Tibial artery (tissue), 4 donors: ENCODE results near the gene LAMA5.

Experiments
- DNase-seq, 2 donors: peaks; one replicate each; pipeline ENCODE4 v3.0.0-alpha.2; 2019
- H3K27ac ChIP-seq, 2 donors: fragments of 200-600 bp; sonication (generic) in 1 of 2; 1 replicate in 1 of 2; 2 replicates in 1 of 2; pipeline ENCODE4 v1.5.1; 2018 to 2019; ENCODE audit warnings: mild to moderate bottlenecking in 1 of 2
- H3K27me3 ChIP-seq, 2 donors: fragments of 200-600 bp; sonication (generic) in 1 of 2; one replicate each; pipeline versions ENCODE4 v1.5.1 to v1.6.0; 2016 to 2019
- H3K36me3 ChIP-seq, 3 donors: fragments of 200-600 bp; sonication (generic) in 2 of 3; one replicate each; pipeline ENCODE4 v1.5.1; 2016 to 2019; ENCODE audit warnings: mild to moderate bottlenecking in 2 of 3
- H3K4me1 ChIP-seq, 4 donors: fragments of 200-600 bp; sonication (generic) in 2 of 4; 1 replicate in 3 of 4; 2 replicates in 1 of 4; pipeline ENCODE4 v1.5.1; 2016 to 2019
- H3K4me3 ChIP-seq, 2 donors: fragments of 200-600 bp; sonication (generic) in 1 of 2; 1 replicate in 1 of 2; 2 replicates in 1 of 2; pipeline ENCODE4 v1.5.1; 2018 to 2019; ENCODE audit warnings: mild to moderate bottlenecking in 2 of 2
- H3K9me3 ChIP-seq, 3 donors: fragments of 200-600 bp; sonication (generic) in 1 of 3; one replicate each; pipeline ENCODE4 v1.5.1; 2016 to 2019
- CTCF ChIP-seq, 2 experiments: fragments of 200-600 bp in 1 of 2; fragments of 450-650 bp in 1 of 2; IDR thresholded peaks; one replicate each; pipeline ENCODE4 v1.5.1; 2017 to 2019; ENCODE audit warnings: antibody characterized with exemption in 2 of 2, mild to moderate bottlenecking in 1 of 2, moderate library complexity in 1 of 2
- intact Hi-C: fragments of 100-400 bp; cut with DNase I; formaldehyde crosslinking; loops from one replicate; pipeline ENCODE4 v1.15.0; 2023; ENCODE audit warnings: low total_unique reads

Gene LAMA5

GRCh38 chr20:62342910-62343309, 24.2 kb downstream of the LAMA5 start:
- no peak for DNase-seq
- H3K36me3 ChIP-seq = peaks cover 69 to 87% (median 80%) of the 10 kb centered on the region in 3 donors
- no peaks in the 10 kb centered on the region for H3K9me3 ChIP-seq
- peak overlapping the region in 1 of 2 donors; percentile 16 for H3K27ac ChIP-seq
- intact Hi-C loops = no loop called here
- no peaks in the 10 kb centered on the region for H3K4me1 ChIP-seq
- H3K27me3 ChIP-seq = no peaks in the 10 kb centered on the region
- no peak overlapping the region for H3K4me3 ChIP-seq
- TF ChIP-seq CTCF (IDR thresholded peaks at IDR 0.05) = no peak

- no peak for DNase-seq
- Histone ChIP-seq H3K4me1 (no peaks in the 10 kb centered on the region), H3K36me3 (peaks cover 73 to 88% (median 80%) of the 10 kb centered on the region in 3 donors), H3K27ac (no peak overlapping the region), H3K4me3 (no peak overlapping the region), H3K9me3 (no peaks in the 10 kb centered on the region), H3K27me3 (no peaks in the 10 kb centered on the region)
- no peak for TF ChIP-seq CTCF (IDR thresholded peaks at IDR 0.05)
- intact Hi-C loops = no loop called here
These were observed 27.5 kb downstream of the LAMA5 start for GRCh38 chr20:62339647-62340062.

GRCh38 chr20:62338294-62338620, 28.9 kb downstream of the LAMA5 start:
- H3K9me3 ChIP-seq = no peaks in the 10 kb centered on the region
- H3K4me1 ChIP-seq = no peaks in the 10 kb centered on the region
- DNase-seq = no peak
- no peak overlapping the region for H3K27ac ChIP-seq
- intact Hi-C loops = no loop called here
- TF ChIP-seq CTCF (IDR thresholded peaks at IDR 0.05) = no peak
- H3K27me3 ChIP-seq = no peaks in the 10 kb centered on the region
- H3K4me3 ChIP-seq = no peak overlapping the region
- peaks cover 77 to 89% (median 86%) of the 10 kb centered on the region in 3 donors for H3K36me3 ChIP-seq

GRCh38 chr20:62337558-62338293, 29.4 kb downstream of the LAMA5 start:
- no peaks in the 10 kb centered on the region for H3K9me3 ChIP-seq
- no peaks in the 10 kb centered on the region for H3K27me3 ChIP-seq
- peaks cover 82 to 91% (median 90%) of the 10 kb centered on the region in 3 donors for H3K36me3 ChIP-seq
- DNase-seq = no peak
- no peaks in the 10 kb centered on the region for H3K4me1 ChIP-seq
- intact Hi-C loops = no loop called here
- no peak overlapping the region for H3K27ac ChIP-seq
- no peak overlapping the region for H3K4me3 ChIP-seq
- TF ChIP-seq CTCF (IDR thresholded peaks at IDR 0.05) = no peak

GRCh38 chr20:62336775-62337557, 30.1 kb downstream of the LAMA5 start:
- no peak for DNase-seq
- Histone ChIP-seq H3K9me3 (no peaks in the 10 kb centered on the region), H3K4me1 (no peaks in the 10 kb centered on the region), H3K36me3 (peaks cover 90 to 96% (median 92%) of the 10 kb centered on the region in 3 donors), H3K4me3 (no peak overlapping the region), H3K27me3 (no peaks in the 10 kb centered on the region), H3K27ac (no peak overlapping the region)
- intact Hi-C loops = no loop called here
- TF ChIP-seq CTCF (IDR thresholded peaks at IDR 0.05) = no peak
